NT2/D1 (cell line): Measurements from ENCODE around the gene SGMS2.

Experiments used
- SUZ12 ChIP-seq: IDR thresholded peaks from 2 replicates; pipeline ENCODE4 v1.6.1; 2011; ENCODE audit not compliant: insufficient read length, insufficient read depth; ENCODE audit errors: extremely low read depth
- YY1 ChIP-seq: IDR thresholded peaks from 2 replicates; pipeline ENCODE4 v1.6.1; 2011; ENCODE audit not compliant: insufficient read length, insufficient read depth
- ZNF274 ChIP-seq: IDR thresholded peaks from 2 replicates; pipeline ENCODE4 v1.6.1; 2011; ENCODE audit warnings: mild to moderate bottlenecking, low read depth, low read length

DNA sequence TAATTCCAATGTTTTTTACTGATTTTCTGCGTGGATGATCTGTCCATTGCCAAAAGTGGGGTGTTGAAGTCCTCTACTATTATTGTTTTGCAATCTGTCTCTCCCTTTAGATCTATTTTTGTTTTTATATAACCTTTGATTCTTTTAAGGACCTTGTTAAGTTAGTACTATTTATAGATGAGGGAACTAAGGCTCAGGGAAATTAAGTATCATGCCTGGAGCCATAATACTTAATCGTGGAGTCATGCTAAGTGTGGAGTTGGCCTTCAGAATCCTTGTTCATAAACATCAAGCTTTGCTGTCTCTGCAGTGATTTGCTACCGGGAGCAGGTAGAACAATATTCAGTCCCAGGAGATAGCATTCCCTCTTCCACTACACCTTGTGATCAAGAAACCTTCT is 31.0 kb downstream of the SGMS2 start:
- TF ChIP-seq ZNF274: no peak
- no peak for TF ChIP-seq YY1
- no peak for TF ChIP-seq SUZ12
